BJ (cell line): ENCODE measurements around the gene CERK. TPM values are rescaled to one million over a fixed set of nuclear protein-coding genes. Genes with fewer than 3 reads are reported as not detected.

Experiments
- CTCF ChIA-PET: fragments of 350-600 bp; formaldehyde crosslinking; extraction: SDS; loops from one replicate; lab custom pipeline; 2021; ENCODE audit warnings: antibody characterized with exemption, inconsistent platforms; lab: Yijun Ruan, JAX
- POLR2A ChIA-PET: fragments of 300-600 bp; sonication (Branson Sonifier 250); formaldehyde crosslinking; extraction: SDS; loops from one replicate; lab custom pipeline; 2021; ENCODE audit warnings: antibody characterized with exemption; lab: Charles Lee
- DNase-seq: peaks from one replicate; pipeline ENCODE4 v3.0.0-alpha.2; 2011; ENCODE audit warnings: low read depth
- H3K27me3 ChIP-seq: 2 replicates; pipeline ENCODE4 v1.6.0; 2011; ENCODE audit warnings: low read length; ENCODE audit not compliant: control insufficient read depth, insufficient read depth
- H3K36me3 ChIP-seq: 2 replicates; pipeline ENCODE4 v1.5.1; 2011; ENCODE audit warnings: low read length; ENCODE audit not compliant: control insufficient read depth, insufficient read depth
- H3K4me3 ChIP-seq: 2 replicates; pipeline ENCODE4 v1.5.1; 2011; ENCODE audit warnings: low read depth, mild to moderate bottlenecking, control low read depth, low read length
- CTCF ChIP-seq: IDR thresholded peaks from 2 replicates; pipeline ENCODE4 v1.5.1; 2011; ENCODE audit warnings: low read depth, mild to moderate bottlenecking, control low read depth, inconsistent platforms, low read length, moderate library complexity; ENCODE audit not compliant: insufficient read depth
- polyA plus RNA-seq: library from polyadenylated mRNA; depleted of rRNA; stranded (reverse); fragments of >200 nt; gene quantifications from 2 replicates; pipeline ENCODE4 v1.2.3, GENCODE V29; 2011

CERK gene
- polyA plus RNA-seq, 1 experiment: 32.6 TPM

DNA sequence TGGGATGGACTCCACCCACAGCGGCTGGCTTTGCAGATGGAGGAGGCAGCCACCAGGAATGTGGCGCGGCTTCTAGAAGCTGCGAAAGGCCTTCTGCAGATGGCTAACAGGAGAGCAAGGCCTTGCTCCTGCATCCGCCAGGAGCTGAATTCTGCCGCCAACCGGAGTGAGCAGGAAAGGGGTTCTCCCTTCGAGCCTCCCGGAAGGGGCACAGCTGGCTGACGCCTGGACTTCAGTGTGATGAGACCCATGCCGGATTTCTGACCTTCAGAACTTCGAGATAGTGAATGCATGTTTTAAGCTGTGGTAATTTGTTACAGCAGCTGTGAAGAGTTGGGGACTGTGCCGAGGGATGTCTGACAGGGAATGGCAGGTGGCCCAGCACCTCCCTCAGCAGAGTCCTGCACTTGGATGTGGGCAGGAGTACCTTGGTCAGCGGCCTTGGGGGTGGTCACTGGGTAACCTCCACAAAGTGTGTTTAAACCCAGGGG lies 32.1 kb upstream of the CERK start:
- ChIA-PET POLR2A (no interaction called here), CTCF (interaction anchor here (1.5 kb wide), 1 partner anchor 14 kb away, joined by 6 read pairs; no protein-coding TSS in a partner anchor)
- no peak for TF ChIP-seq CTCF
- no peak overlapping the region for H3K4me3 ChIP-seq
- peaks cover 1% of the 10 kb centered on the region; the same call in 1 of the 2 replicates for H3K36me3 ChIP-seq
- H3K27me3 ChIP-seq: no peaks in the 10 kb centered on the region
- no peak for DNase-seq

DNA sequence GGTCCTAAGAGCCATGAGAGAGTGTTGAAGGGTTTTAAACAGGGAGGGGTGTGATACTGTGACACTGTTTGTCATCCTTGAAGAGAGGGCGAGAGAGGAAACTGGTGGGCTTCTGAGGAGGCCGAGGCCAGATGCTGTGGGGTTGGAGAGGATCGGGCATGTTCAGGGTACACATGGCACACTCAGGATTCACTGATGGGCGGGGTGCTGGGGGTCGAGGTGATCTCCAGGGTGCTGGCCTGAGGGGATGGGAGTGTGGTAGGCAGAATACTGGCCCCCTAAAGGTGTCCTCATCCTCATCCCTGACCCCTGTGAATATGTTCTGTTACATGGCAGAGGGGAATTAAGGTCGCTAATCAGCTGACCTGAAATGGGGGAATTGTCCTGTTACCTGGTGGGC lies 31.7 kb upstream of the CERK start:
- Histone ChIP-seq H3K4me3 (no peak overlapping the region), H3K27me3 (no peaks in the 10 kb centered on the region), H3K36me3 (peaks cover 1% of the 10 kb centered on the region; the same call in 1 of the 2 replicates)
- TF ChIP-seq CTCF: no peak
- DNase-seq: no peak
- POLR2A ChIA-PET: no interaction called here
- CTCF ChIA-PET: interaction anchor here (1.5 to 3.0 kb wide), 2 partner anchors 11 to 13 kb away, joined by 6 to 9 read pairs; no protein-coding TSS in a partner anchor

DNA sequence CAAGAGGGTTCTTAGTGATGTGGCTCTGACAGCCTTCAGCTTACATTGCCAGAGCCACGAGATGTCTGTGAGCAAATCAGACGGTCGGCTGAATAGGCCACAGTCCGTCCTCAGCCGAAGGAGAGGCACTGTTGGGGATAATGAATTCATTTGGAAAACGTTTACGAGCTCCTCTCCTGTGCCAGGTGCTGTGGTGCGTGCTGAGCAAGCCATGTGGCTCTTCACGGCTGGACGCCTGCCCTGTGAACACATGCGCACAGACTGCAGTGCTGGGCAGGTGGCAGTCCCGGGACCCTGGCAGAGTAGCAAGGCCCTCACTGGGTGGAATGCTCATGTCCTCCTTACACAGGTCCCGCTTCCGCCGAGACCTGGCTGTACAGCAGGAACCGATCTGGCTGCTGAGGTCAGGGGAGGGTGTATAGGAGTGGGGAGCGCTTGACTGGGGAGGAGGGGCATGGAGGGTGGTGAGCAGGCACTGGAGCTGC lies 31.2 kb upstream of the CERK start:
- ChIA-PET CTCF (interaction anchor here (1.5 to 3.0 kb wide), 2 partner anchors 10 to 13 kb away, joined by 6 to 9 read pairs; no protein-coding TSS in a partner anchor), POLR2A (no interaction called here)

GRCh38 chr22:46767249-46767985 lies 29.4 kb upstream of the CERK start:
- ChIA-PET POLR2A (no interaction called here), CTCF (interaction anchor here (0.8 to 3.0 kb wide), 2 partner anchors 8 to 10 kb away, joined by 3 to 9 read pairs; no protein-coding TSS in a partner anchor)
- H3K4me3 ChIP-seq: no peak overlapping the region
- no peaks in the 10 kb centered on the region for H3K27me3 ChIP-seq
- no peak for DNase-seq
- TF ChIP-seq CTCF: no peak
- no peaks in the 10 kb centered on the region; the same call in 1 of the 2 replicates for H3K36me3 ChIP-seq

More for the DNA sequence above, 31.2 kb upstream of the CERK start:
- no peak for DNase-seq
- H3K36me3 ChIP-seq: peaks cover 1% of the 10 kb centered on the region; the same call in 1 of the 2 replicates
- TF ChIP-seq CTCF: no peak
- no peaks in the 10 kb centered on the region for H3K27me3 ChIP-seq
- H3K4me3 ChIP-seq: no peak overlapping the region

DNA sequence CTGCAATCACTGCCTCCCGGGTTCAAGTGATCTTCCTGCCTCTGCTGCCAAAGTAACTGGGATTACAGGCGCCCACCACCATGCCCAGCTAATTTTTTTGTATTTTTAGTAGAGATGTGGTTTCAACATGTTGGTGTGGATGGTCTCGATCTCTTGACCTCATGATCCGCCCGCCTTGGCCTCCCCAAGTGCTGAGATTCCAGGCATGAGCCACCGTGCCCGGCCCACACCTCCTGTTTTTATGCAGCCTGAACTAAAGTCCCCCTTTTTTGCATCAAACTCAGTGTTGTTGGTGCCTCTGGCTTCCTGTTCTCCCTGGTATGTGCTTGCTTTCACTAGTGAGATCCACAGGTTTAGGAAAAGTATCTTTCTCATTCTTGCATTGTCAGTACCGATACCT lies 28.6 kb upstream of the CERK start:
- ChIA-PET POLR2A (no interaction called here), CTCF (interaction anchor here (1.0 to 3.0 kb wide), 2 partner anchors 7 to 32 kb away, joined by 3 to 9 read pairs; no protein-coding TSS in a partner anchor)
- DNase-seq: no peak
- TF ChIP-seq CTCF: no peak
- Histone ChIP-seq H3K27me3 (no peaks in the 10 kb centered on the region), H3K4me3 (no peak overlapping the region), H3K36me3 (no peaks in the 10 kb centered on the region; the same call in 1 of the 2 replicates)
